ENCODE data around the gene FOXA1. TPM values are rescaled to one million over a fixed set of nuclear protein-coding genes. Genes with fewer than 3 reads are reported as not detected.

FOXA1 gene
- total and polyA plus RNA-seq, 2 of the 8 experiments (the other 6 are each of a cell fraction or from before 2014, with no cell fraction given), result 0.08 to 0.20 TPM

DNA sequence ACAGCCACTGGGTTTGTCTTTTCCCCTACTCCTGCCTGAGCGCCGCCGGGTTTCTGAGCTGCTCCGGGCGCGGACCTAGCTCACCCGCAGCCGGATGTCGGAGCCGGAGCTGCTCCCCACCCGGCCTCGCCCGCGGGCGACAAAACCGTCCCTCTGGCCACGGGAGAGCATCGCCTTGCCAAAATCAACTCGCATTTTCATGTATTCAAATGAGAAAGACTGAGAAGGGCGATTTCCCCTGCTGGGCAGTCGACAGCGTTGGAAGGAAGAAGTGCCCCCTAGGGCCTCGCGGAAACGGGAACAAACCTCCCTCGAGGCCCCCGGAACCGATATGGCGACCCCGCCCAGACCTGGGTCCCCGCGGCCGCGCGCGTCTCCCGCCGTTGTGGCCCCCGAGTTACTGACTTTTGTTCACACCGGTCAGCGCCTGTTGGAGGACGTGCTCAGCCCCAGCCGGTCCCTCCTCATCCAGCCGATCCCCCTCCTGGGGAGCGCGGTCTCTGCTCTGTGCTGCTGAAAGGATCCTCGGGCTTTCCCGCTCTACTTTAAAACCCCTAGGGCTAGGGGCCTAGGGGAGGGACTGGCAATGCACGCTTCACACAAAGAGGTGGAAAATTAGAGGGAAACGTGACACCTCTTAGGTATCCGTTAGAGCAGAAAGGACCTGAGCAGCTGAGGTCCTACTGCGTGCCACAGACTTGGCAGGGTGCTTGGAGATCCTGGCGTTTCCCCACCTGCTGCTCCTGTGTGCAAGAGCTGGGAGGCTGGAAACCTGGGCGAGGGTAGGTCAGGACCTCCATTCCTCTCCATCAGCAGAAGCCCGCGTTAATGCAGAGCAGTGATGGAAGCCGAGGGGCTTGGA is 4.7 kb upstream of the FOXA1 start (continued):
- peak; percentile 20 for TF ChIP-seq RNF2 (IDR thresholded peaks at IDR 0.05; ENCODE audit: borderline replicate concordance, low read depth, low read length, missing control alignments, poor library complexity, severe bottlenecking)
- TF ChIP-seq SUZ12 (IDR thresholded peaks at IDR 0.05; ENCODE audit: low read length), result no peak; the same call in 1 of the 2 replicates
- peak; percentile 72 for TF ChIP-seq EZH2 (IDR thresholded peaks at IDR 0.05; ENCODE audit: low read depth, low read length, severe bottlenecking)
- TF ChIP-seq GABPA (IDR thresholded peaks at IDR 0.05; ENCODE audit: borderline replicate concordance, insufficient read depth, low read length), result no peak
- no peak for TF ChIP-seq SAP30 (IDR thresholded peaks at IDR 0.05; ENCODE audit: insufficient read depth, insufficient replicate concordance, low read length)
- TF ChIP-seq, protein P1, sequence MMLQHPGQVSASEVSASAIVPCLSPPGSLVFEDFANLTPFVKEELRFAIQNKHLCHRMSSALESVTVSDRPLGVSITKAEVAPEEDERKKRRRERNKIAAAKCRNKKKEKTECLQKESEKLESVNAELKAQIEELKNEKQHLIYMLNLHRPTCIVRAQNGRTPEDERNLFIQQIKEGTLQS (IDR thresholded peaks at IDR 0.05; ENCODE audit: insufficient read depth, low read depth, low read length), result no peak
- TF ChIP-seq SP1 (IDR thresholded peaks at IDR 0.05; ENCODE audit: low read depth, low read length), result no peak
- TF ChIP-seq POLR2A (IDR thresholded peaks at IDR 0.05; ENCODE audit: control extremely low read depth in 1 of 2, low read depth in 2 of 2, low read length in 2 of 2), result no peak
- TF ChIP-seq KDM5A (IDR thresholded peaks at IDR 0.05; ENCODE audit: low read length), result no peak
- TF ChIP-seq MAX (IDR thresholded peaks at IDR 0.05), result peak; percentile 61
- no peak for TF ChIP-seq BCL11A (IDR thresholded peaks at IDR 0.05; ENCODE audit: low read depth in 2 of 2, low read length in 2 of 2)
- no peak for TF ChIP-seq CEBPB (IDR thresholded peaks at IDR 0.05; ENCODE audit: low read depth, low read length)
- no peak for TF ChIP-seq BRCA1 (IDR thresholded peaks at IDR 0.05; ENCODE audit: low read depth, low read length)
- peak; percentile 80 for TF ChIP-seq KDM4A (IDR thresholded peaks at IDR 0.05; ENCODE audit: low read depth, low read length, severe bottlenecking)
